H1 (cell line): ENCODE measurements around the gene DNAJC9. TPM values are rescaled to one million over a fixed set of nuclear protein-coding genes. Genes with fewer than 3 reads are reported as not detected.

Experiments
- CTCF ChIA-PET: fragments of 300-600 bp; sonication (Branson Sonifier 250); formaldehyde crosslinking; loops from one replicate; lab custom pipeline; 2021; ENCODE audit not compliant: partially characterized antibody; lab: Charles Lee
- POLR2A ChIA-PET: fragments of 300-600 bp; sonication (Branson Sonifier 250); formaldehyde crosslinking; loops from one replicate; lab custom pipeline; 2021; ENCODE audit warnings: inconsistent platforms; ENCODE audit not compliant: partially characterized antibody; lab: Charles Lee
- DNase-seq, 2 experiments: peaks; one replicate each; pipeline versions ENCODE4 v3.0.0 to v3.0.0-alpha.2; 2010 to 2022; ENCODE audit warnings: low spot score in 2 of 2, low read depth in 1 of 2, mixed read lengths in 1 of 2
- FAIRE-seq: peaks from 2 replicates; lab custom pipeline; 2011; peaks lifted over from hg19 to GRCh38; lab: Jason Lieb, UNC
- H2AFZ ChIP-seq: 2 replicates; pipeline ENCODE4 v1.8.1; 2012; ENCODE audit warnings: low read length, inconsistent platforms
- H2AK5ac ChIP-seq: 2 replicates; pipeline ENCODE4 v1.6.1; 2013; ENCODE audit warnings: low read depth, low read length
- H2BK120ac ChIP-seq: replicated peaks from 2 replicates; pipeline ENCODE3; 2013; ENCODE audit warnings: low read depth, low read length, inconsistent platforms
- H2BK12ac ChIP-seq: 2 replicates; pipeline ENCODE4 v1.6.1; 2013; ENCODE audit warnings: low read depth, low read length
- H2BK15ac ChIP-seq: 2 replicates; pipeline ENCODE4 v1.6.1; 2013; ENCODE audit warnings: low read length
- H2BK20ac ChIP-seq: 2 replicates; pipeline ENCODE4 v1.6.1; 2013; ENCODE audit warnings: low read length
- H2BK5ac ChIP-seq: 2 replicates; pipeline ENCODE4 v1.6.1; 2013; ENCODE audit warnings: low read depth, low read length
- H3K14ac ChIP-seq: 2 replicates; pipeline ENCODE4 v1.6.1; 2013; ENCODE audit warnings: inconsistent platforms; ENCODE audit not compliant: insufficient read length
- H3K18ac ChIP-seq: 2 replicates; pipeline ENCODE4 v1.6.1; 2013; ENCODE audit warnings: low read length; ENCODE audit errors: extremely low read depth
- H3K23ac ChIP-seq: 2 replicates; pipeline ENCODE4 v1.6.1; 2013; ENCODE audit warnings: inconsistent platforms; ENCODE audit not compliant: insufficient read length
- H3K23me2 ChIP-seq: 2 replicates; pipeline ENCODE4 v1.6.1; 2013; ENCODE audit warnings: low read depth, low read length
- H3K27ac ChIP-seq: 2 replicates; pipeline ENCODE4 v1.6.1; 2011; ENCODE audit warnings: low read depth, low read length, inconsistent platforms
- H3K27me3 ChIP-seq, 4 experiments: replicated peaks in 1 of 4; 1 replicate in 1 of 4; 2 replicates in 3 of 4; pipeline versions ENCODE4 v1.6.1 to v1.8.1; 2011 to 2013; ENCODE audit warnings: low read length in 3 of 4, mild to moderate bottlenecking in 3 of 4, inconsistent platforms in 2 of 4, mixed read lengths in 2 of 4, moderate library complexity in 1 of 4; ENCODE audit not compliant: control insufficient read depth in 3 of 4, insufficient read depth in 3 of 4; ENCODE audit errors: extremely low read depth in 1 of 4
- H3K36me3 ChIP-seq, 4 experiments: 2 replicates each; pipeline versions ENCODE4 v1.6.1 to v1.8.1; 2011 to 2013; ENCODE audit warnings: mild to moderate bottlenecking in 4 of 4, low read length in 3 of 4, moderate library complexity in 2 of 4, control low read depth in 1 of 4, inconsistent platforms in 1 of 4; ENCODE audit not compliant: insufficient read depth in 4 of 4, control insufficient read depth in 2 of 4
- H3K4ac ChIP-seq: replicated peaks from 2 replicates; pipeline ENCODE3; 2013; ENCODE audit warnings: low read length, low read depth, mixed read lengths, inconsistent platforms; ENCODE audit not compliant: insufficient read length
- H3K4me1 ChIP-seq, 4 experiments: replicated peaks in 1 of 4; 1 replicate in 1 of 4; 2 replicates in 3 of 4; pipeline versions ENCODE4 v1.6.1 to v1.8.1; 2011 to 2013; ENCODE audit warnings: low read length in 3 of 4, inconsistent platforms in 2 of 4, mixed read lengths in 1 of 4; ENCODE audit not compliant: insufficient read depth in 4 of 4, control insufficient read depth in 3 of 4
- H3K4me2 ChIP-seq, 2 experiments: 2 replicates each; pipeline versions ENCODE4 v1.6.1 to v1.8.1; 2011 to 2013; ENCODE audit warnings: low read depth in 2 of 2, low read length in 2 of 2, control low read depth in 1 of 2, inconsistent platforms in 1 of 2, mild to moderate bottlenecking in 1 of 2; ENCODE audit not compliant: insufficient read depth in 1 of 2
- H3K4me3 ChIP-seq, 4 experiments: fragments of 200-600, 300-600 bp in 1 of 4; sonication (generic), shearing (Covaris generic), sonication (Bioruptor Twin) in 1 of 4; 2 replicates each; pipeline versions ENCODE4 v1.5.1 to v1.8.1; 2011 to 2016; ENCODE audit warnings: low read length in 4 of 4, low read depth in 3 of 4, control low read depth in 2 of 4, inconsistent platforms in 2 of 4, mild to moderate bottlenecking in 2 of 4, mixed read lengths in 1 of 4, moderate library complexity in 1 of 4; ENCODE audit not compliant: insufficient read depth in 2 of 4; ENCODE audit errors: extremely low read depth in 1 of 4
- H3K56ac ChIP-seq: replicated peaks from 2 replicates; pipeline ENCODE3; 2013; ENCODE audit warnings: low read depth, mild to moderate bottlenecking, mixed read lengths, low read length, inconsistent platforms; ENCODE audit not compliant: insufficient read length
- H3K79me1 ChIP-seq: 2 replicates; pipeline ENCODE4 v1.6.1; 2013; ENCODE audit warnings: low read depth, low read length, control low read depth
- H3K79me2 ChIP-seq, 2 experiments: 2 replicates each; pipeline versions ENCODE4 v1.6.1 to v1.8.1; 2012 to 2013; ENCODE audit warnings: low read length in 2 of 2, mild to moderate bottlenecking in 2 of 2, inconsistent platforms in 1 of 2; ENCODE audit not compliant: insufficient read depth in 2 of 2, control insufficient read depth in 1 of 2
- H3K9ac ChIP-seq, 4 experiments: replicated peaks in 1 of 4; 1 replicate in 1 of 4; 2 replicates in 3 of 4; pipeline versions ENCODE4 v1.6.1 to v1.8.1; 2011 to 2013; ENCODE audit warnings: low read depth in 3 of 4, low read length in 3 of 4, control low read depth in 2 of 4, mild to moderate bottlenecking in 2 of 4, moderate library complexity in 2 of 4, inconsistent platforms in 1 of 4; ENCODE audit errors: extremely low read depth in 1 of 4
- H3K9me3 ChIP-seq, 2 experiments: 2 replicates each; pipeline versions ENCODE4 v1.6.1 to v1.8.1; 2012 to 2013; ENCODE audit warnings: mild to moderate bottlenecking in 2 of 2, moderate library complexity in 2 of 2, control low read depth in 1 of 2, inconsistent platforms in 1 of 2, low read depth in 1 of 2, low read length in 1 of 2, mixed read lengths in 1 of 2; ENCODE audit not compliant: insufficient read depth in 2 of 2
- H4K20me1 ChIP-seq, 2 experiments: replicated peaks in 1 of 2; 2 replicates each; pipeline versions ENCODE3 to v1.8.1; 2011 to 2013; ENCODE audit warnings: inconsistent platforms in 2 of 2, low read length in 2 of 2, mild to moderate bottlenecking in 1 of 2; ENCODE audit not compliant: insufficient read depth in 2 of 2, control insufficient read depth in 1 of 2
- H4K5ac ChIP-seq: 2 replicates; pipeline ENCODE4 v1.6.1; 2013; ENCODE audit warnings: low read length, low read depth, mixed read lengths, inconsistent platforms; ENCODE audit not compliant: insufficient read length
- H4K8ac ChIP-seq: 2 replicates; pipeline ENCODE4 v1.8.0; 2013; ENCODE audit warnings: mild to moderate bottlenecking, moderate library complexity, low read length, inconsistent platforms; ENCODE audit not compliant: insufficient read depth; ENCODE audit errors: extremely low read depth
- H4K91ac ChIP-seq: replicated peaks from 2 replicates; pipeline ENCODE3; 2013; ENCODE audit warnings: low read length, mixed read lengths, inconsistent platforms; ENCODE audit not compliant: insufficient read length
- BRCA1 ChIP-seq: IDR thresholded peaks from 2 replicates; pipeline ENCODE4 v1.6.1; 2012; ENCODE audit warnings: low read depth, low read length, improper control_type of control experiment
- EZH2 ChIP-seq: fragments of 200-600 bp; sonication (generic); IDR thresholded peaks from 2 replicates; pipeline ENCODE4 v1.7.1; 2012; ENCODE audit warnings: low read depth, mild to moderate bottlenecking, moderate library complexity, low read length, inconsistent platforms; ENCODE audit not compliant: severe bottlenecking
- KDM4A ChIP-seq: IDR thresholded peaks from one replicate; pipeline ENCODE4 v1.7.1; 2012; ENCODE audit warnings: low read depth, mild to moderate bottlenecking, moderate library complexity, low read length, inconsistent platforms; ENCODE audit not compliant: severe bottlenecking
- MAFK ChIP-seq: IDR thresholded peaks from 2 replicates; pipeline ENCODE4 v1.6.1; 2012; ENCODE audit warnings: low read depth, mild to moderate bottlenecking, improper control_type of control experiment, low read length
- SP4 ChIP-seq: IDR thresholded peaks from 2 replicates; pipeline ENCODE4 v1.6.1; 2012; ENCODE audit warnings: low read length, inconsistent platforms
- SUZ12 ChIP-seq: fragments of 200-600 bp; sonication (generic); IDR thresholded peaks from 2 replicates; pipeline ENCODE4 v1.6.1; 2012; ENCODE audit warnings: mild to moderate bottlenecking, inconsistent platforms, low read length, moderate library complexity, mixed read lengths
- USF2 ChIP-seq: IDR thresholded peaks from 2 replicates; pipeline ENCODE4 v1.6.1; 2011; ENCODE audit warnings: low read length, improper control_type of control experiment
- WGBS, 2 experiments: shearing (Covaris generic) in 1 of 2; methylation state at CpG; one replicate each; pipeline versions ENCODE4 v1.1.6 to v1.1.7; 2013 to 2015; ENCODE audit warnings: low lambda C conversion rate in 2 of 2, mixed read lengths in 2 of 2, inconsistent platforms in 1 of 2, low coverage in 1 of 2, missing lambda C conversion rate in 1 of 2; ENCODE audit not compliant: insufficient replicate concordance in 2 of 2, insufficient coverage in 1 of 2, insufficient read length in 1 of 2; ENCODE audit errors: extremely low coverage in 1 of 2, missing lambda C conversion rate in 1 of 2; 5-methylcytosine and 5-hydroxymethylcytosine counted together
- polyA plus RNA-seq, 7 experiments: library from polyadenylated mRNA; depleted of rRNA in 3 of 7; stranded (reverse) in 5 of 7; unstranded in 2 of 7; fragments of >200 nt in 5 of 7; fragments of 200-250 nt in 2 of 7; gene quantifications; 1 replicate in 5 of 7; 2 replicates in 1 of 7; 4 replicates in 1 of 7; pipeline versions ENCODE4 v1.2.1 to v1.2.3, GENCODE V29; 2011 to 2013; ENCODE audit warnings: missing spikeins in 2 of 7, mixed read lengths in 2 of 7
- total RNA-seq: library from RNA; stranded (reverse); fragmentation: NEBNext Ultra II Directional; extraction: Animal tissue kit (Norgen Biotek cat#: 25700); gene quantifications from 2 replicates; pipeline ENCODE4 v1.2.1, GENCODE V29; 2021

DNAJC9 gene
- total and polyA plus RNA-seq, 2 of the 8 experiments (the other 6 are each of a cell fraction or from before 2014, with no cell fraction given), result 26.0 to 32.2 TPM

- TF ChIP-seq SUZ12 (no peak), USF2 (no peak), MAFK (no peak), SP4 (no peak), BRCA1 (no peak), EZH2 (no peak), KDM4A (no peak)
- H4K20me1 ChIP-seq, result no peaks in the 10 kb centered on the region
- no peak for DNase-seq
- 96% methylated on average over 1 of the region's 1 CpG; no CpG with 5 or more reads in 1 of the 2 experiments for WGBS, 2 experiments
- H3K9me3 ChIP-seq, result peaks cover 2 to 4% of the 10 kb centered on the region in 2 experiments; a peak in 3 of 4 replicates
- H3K23me2 ChIP-seq, result no peaks in the 10 kb centered on the region
- no peak for FAIRE-seq
- H2BK12ac ChIP-seq, result no peak overlapping the region
- H3K14ac ChIP-seq, result no peak overlapping the region
- H4K8ac ChIP-seq, result no peak overlapping the region
- no peak overlapping the region for H4K91ac ChIP-seq
- no peak overlapping the region for H2BK20ac ChIP-seq
- ChIA-PET CTCF (no interaction called here), POLR2A (no interaction called here)
- no peaks in the 10 kb centered on the region for H3K79me1 ChIP-seq
- H2BK120ac ChIP-seq, result no peak overlapping the region
- H3K4ac ChIP-seq, result no peak overlapping the region
- H3K36me3 ChIP-seq, result no peaks in the 10 kb centered on the region
- no peak overlapping the region for H2AK5ac ChIP-seq
- H3K56ac ChIP-seq, result no peak overlapping the region
- H3K4me2 ChIP-seq, result no peak overlapping the region
- H3K4me3 ChIP-seq, result no peak overlapping the region
- no peaks in the 10 kb centered on the region for H3K4me1 ChIP-seq
- no peak overlapping the region for H2BK5ac ChIP-seq
- H3K18ac ChIP-seq, result no peak overlapping the region
- H2AFZ ChIP-seq, result no peak overlapping the region
- H4K5ac ChIP-seq, result no peak overlapping the region
- H3K27ac ChIP-seq, result no peak overlapping the region
- H3K79me2 ChIP-seq, result no peaks in the 10 kb centered on the region
- no peaks in the 10 kb centered on the region for H3K27me3 ChIP-seq
- H3K23ac ChIP-seq, result no peak overlapping the region
- no peak overlapping the region for H3K9ac ChIP-seq
- H2BK15ac ChIP-seq, result no peak overlapping the region
These were observed 40.4 kb upstream of the DNAJC9 start for GRCh38 chr10:73287441-73287840.
